NT2/D1 (cell line): ENCODE results near the gene PIP5K1A.
A peak's percentile ranks its signal among the peaks of the same experiment; 100 is the strongest.
"Not testable (repeated sequence)": the region's sequence is repeated elsewhere in the genome, so short reads cannot be mapped to it uniquely, and the experiment has no call there.

Experiments
- DNase-seq: peaks from one replicate; pipeline ENCODE4 v3.0.0-alpha.2; 2011; ENCODE audit warnings: low read depth, low spot score
- H3K27me3 ChIP-seq: 2 replicates; pipeline ENCODE4 v1.6.0; 2011; ENCODE audit warnings: mild to moderate bottlenecking; ENCODE audit not compliant: insufficient read length, insufficient read depth
- H3K36me3 ChIP-seq: 2 replicates; pipeline ENCODE4 v1.6.1; 2011; ENCODE audit warnings: mild to moderate bottlenecking, low read length, mixed read lengths; ENCODE audit not compliant: insufficient read depth, insufficient read length
- H3K4me1 ChIP-seq: 2 replicates; pipeline ENCODE4 v1.5.1; 2011; ENCODE audit not compliant: insufficient read depth, insufficient read length
- H3K4me3 ChIP-seq: 2 replicates; pipeline ENCODE4 v1.5.1; 2011; ENCODE audit warnings: low read depth; ENCODE audit not compliant: insufficient read length
- H3K9ac ChIP-seq: 2 replicates; pipeline ENCODE4 v1.6.0; 2011; ENCODE audit warnings: low read depth; ENCODE audit not compliant: insufficient read length
- H3K9me3 ChIP-seq: 2 replicates; pipeline ENCODE4 v1.5.1; 2011; ENCODE audit warnings: mild to moderate bottlenecking, low read length; ENCODE audit not compliant: insufficient read depth
- SUZ12 ChIP-seq: IDR thresholded peaks from 2 replicates; pipeline ENCODE4 v1.6.1; 2011; ENCODE audit not compliant: insufficient read length, insufficient read depth; ENCODE audit errors: extremely low read depth
- YY1 ChIP-seq: IDR thresholded peaks from 2 replicates; pipeline ENCODE4 v1.6.1; 2011; ENCODE audit not compliant: insufficient read length, insufficient read depth
- ZNF274 ChIP-seq: IDR thresholded peaks from 2 replicates; pipeline ENCODE4 v1.6.1; 2011; ENCODE audit warnings: mild to moderate bottlenecking, low read depth, low read length

PIP5K1A gene

GRCh38 chr1:151175863-151176262 is 22.5 kb upstream of the PIP5K1A start, which contains the start of gene TMOD4:
TMOD4 (minus strand) TSS chr1:151175981; CDS start chr1:151174875, 1,106 bp downstream.
- no peak for DNase-seq
- no peaks in the 10 kb centered on the region for H3K27me3 ChIP-seq
- no peak within 1 kb of the TSS for H3K4me3 ChIP-seq
- H3K9ac ChIP-seq = no peak within 1 kb of the TSS
- H3K4me1 ChIP-seq = no peaks in the 10 kb centered on the region
- TF ChIP-seq YY1 (no peak), ZNF274 (no peak), SUZ12 (no peak)
- H3K9me3 ChIP-seq = no peaks in the 10 kb centered on the region
- H3K36me3 ChIP-seq = peaks cover 80% of the 10 kb centered on the region

GRCh38 chr1:151176514-151177045 is 21.8 kb upstream of the PIP5K1A start:
- DNase-seq = no peak
- H3K36me3 ChIP-seq = peaks cover 80% of the 10 kb centered on the region
- H3K4me3 ChIP-seq = no peak overlapping the region
- no peaks in the 10 kb centered on the region for H3K27me3 ChIP-seq
- no peaks in the 10 kb centered on the region for H3K9me3 ChIP-seq
- H3K4me1 ChIP-seq = no peaks in the 10 kb centered on the region
- no peak overlapping the region for H3K9ac ChIP-seq
- TF ChIP-seq SUZ12 (no peak), ZNF274 (no peak), YY1 (no peak)

GRCh38 chr1:151184211-151184610 is 14.1 kb upstream of the PIP5K1A start:
- TF ChIP-seq ZNF274 (no peak), SUZ12 (no peak), YY1 (no peak)
- no peak for DNase-seq
- no peaks in the 10 kb centered on the region for H3K4me1 ChIP-seq
- peaks cover 81% of the 10 kb centered on the region for H3K36me3 ChIP-seq
- H3K9ac ChIP-seq = no peak overlapping the region
- no peaks in the 10 kb centered on the region for H3K27me3 ChIP-seq
- no peaks in the 10 kb centered on the region for H3K9me3 ChIP-seq
- H3K4me3 ChIP-seq = no peak overlapping the region

- Histone ChIP-seq H3K36me3 (peaks cover 54% of the 10 kb centered on the region), H3K9me3 (no peaks in the 10 kb centered on the region), H3K4me3 (no peak overlapping the region), H3K27me3 (no peaks in the 10 kb centered on the region), H3K4me1 (no peaks in the 10 kb centered on the region), H3K9ac (no peak overlapping the region)
- TF ChIP-seq YY1 = no peak
- TF ChIP-seq SUZ12 = no peak
- TF ChIP-seq ZNF274 = no peak
- no peak for DNase-seq
These were observed 11.1 kb upstream of the PIP5K1A start for GRCh38 chr1:151187205-151187604.

GRCh38 chr1:151188667-151189066 is 9.7 kb upstream of the PIP5K1A start:
- peak overlapping the region; percentile 82 for H3K4me3 ChIP-seq

GRCh38 chr1:151189637-151190445 is 8.5 kb upstream of the PIP5K1A start, which contains the start of gene VPS72:
VPS72 (minus strand) TSS chr1:151190197; CDS start chr1:151190121, 76 bp downstream.
- H3K9me3 ChIP-seq = no peaks in the 10 kb centered on the region
- TF ChIP-seq ZNF274 (no peak), YY1 (no peak), SUZ12 (no peak)
- H3K27me3 ChIP-seq = no peaks in the 10 kb centered on the region
- peak; percentile 91 for DNase-seq
- peak within 1 kb of the TSS; percentile 82 for H3K4me3 ChIP-seq
- H3K9ac ChIP-seq = peak within 1 kb of the TSS; percentile 85
- peaks cover 30% of the 10 kb centered on the region for H3K36me3 ChIP-seq
- H3K4me1 ChIP-seq = no peaks in the 10 kb centered on the region

More at GRCh38 chr1:151188667-151189066, 9.7 kb upstream of the PIP5K1A start:
- Histone ChIP-seq H3K9ac (peak overlapping the region; percentile 85), H3K36me3 (peaks cover 42% of the 10 kb centered on the region)
- not testable (repeated sequence) for H3K27me3 ChIP-seq, H3K4me1 ChIP-seq, DNase-seq, H3K9me3 ChIP-seq

- DNase-seq = no peak
- TF ChIP-seq SUZ12 (no peak), YY1 (no peak), ZNF274 (no peak)
These were observed 6.3 kb upstream of the PIP5K1A start for GRCh38 chr1:151192047-151192446.

More at GRCh38 chr1:151192047-151192446, 6.3 kb upstream of the PIP5K1A start:
- Histone ChIP-seq H3K4me3 (no peak overlapping the region), H3K9ac (no peak overlapping the region), H3K27me3 (no peaks in the 10 kb centered on the region), H3K9me3 (no peaks in the 10 kb centered on the region), H3K36me3 (peaks cover 11% of the 10 kb centered on the region), H3K4me1 (peaks cover 3% of the 10 kb centered on the region)
